Hindlimb muscle (tissue), 1 donor: ENCODE measurements around the gene GJA4. TPM values are rescaled to one million over a fixed set of nuclear protein-coding genes. Genes with fewer than 3 reads are reported as not detected.

Experiments used
- DNase-seq: peaks from one replicate; pipeline ENCODE4 v3.0.0-alpha.2; 2013
- polyA plus RNA-seq: library from polyadenylated mRNA; unstranded; fragments of 120-200 nt; gene quantifications from one replicate; pipeline ENCODE4 v1.2.1, GENCODE V29; 2013; ENCODE audit not compliant: insufficient read length

GJA4 gene
- polyA plus RNA-seq, 1 donor = 37.1 TPM

DNA sequence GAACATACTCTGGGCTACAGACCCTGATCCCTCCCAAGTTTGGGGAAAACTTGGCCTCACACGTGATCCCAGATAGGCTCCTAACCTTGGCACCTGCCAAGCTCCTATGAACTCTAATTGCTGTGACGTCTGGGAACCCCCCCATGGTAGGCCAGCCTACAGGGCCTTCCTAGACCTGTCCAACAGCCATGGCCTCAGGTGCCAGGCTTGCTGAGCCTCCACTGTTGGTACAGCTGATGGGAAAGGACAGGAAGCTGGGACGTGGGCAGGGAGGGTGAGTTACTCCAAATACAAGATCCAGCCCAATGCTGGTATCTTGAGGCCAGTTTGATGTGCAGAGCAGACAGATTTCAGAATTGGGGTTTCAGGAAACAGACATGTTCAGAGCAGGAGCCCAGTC is 47.6 kb downstream of the GJA4 start:
- DNase-seq = no peak

- no peak for DNase-seq
Measured at GRCh38 chr1:34842073-34842472, 49.3 kb downstream of the GJA4 start.

DNA sequence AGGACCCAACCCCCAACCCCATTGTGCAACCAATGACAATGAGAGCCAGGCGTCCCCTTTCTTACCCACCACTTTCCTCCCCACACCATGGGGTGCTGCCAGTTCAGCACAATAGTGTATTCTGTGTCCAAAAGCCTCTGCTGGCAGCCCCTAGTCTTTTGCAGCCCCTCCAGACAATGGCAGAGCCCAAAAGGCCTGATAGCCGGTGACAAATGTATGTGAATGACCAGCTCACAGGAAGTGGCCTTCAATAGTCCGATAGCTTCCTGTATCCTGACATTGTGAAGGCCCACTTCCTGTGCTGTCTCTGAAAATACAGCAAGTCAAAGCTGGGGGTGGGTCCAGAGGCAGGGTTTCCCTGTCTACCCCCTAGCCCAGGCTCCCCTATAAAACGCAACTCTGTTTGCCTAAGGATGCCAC is 50.2 kb downstream of the GJA4 start:
- no peak for DNase-seq

GRCh38 chr1:34843392-34844251 is 50.8 kb downstream of the GJA4 start:
- no peak for DNase-seq

- no peak for DNase-seq
Measured at GRCh38 chr1:34844252-34844634, 51.4 kb downstream of the GJA4 start.

Other genes starting within 250 kb of the GJA4 start
- 0.39 TPM for gene GJB5, start 38.0 kb upstream of the GJA4 start, polyA plus RNA-seq
- not detected for gene GJB4, start 33.3 kb upstream of the GJA4 start, polyA plus RNA-seq
- 0.25 TPM for gene GJB3, start 11.8 kb upstream of the GJA4 start, polyA plus RNA-seq
- gene SMIM12, start 66.8 kb downstream of the GJA4 start, polyA plus RNA-seq = 23.3 TPM
- gene DLGAP3, start 136.7 kb downstream of the GJA4 start, polyA plus RNA-seq = 0.45 TPM
- gene TMEM35B, start 192.3 kb downstream of the GJA4 start, polyA plus RNA-seq = 17.7 TPM
- gene ZMYM6, start 238.9 kb downstream of the GJA4 start, polyA plus RNA-seq = 14.0 TPM